H1 (cell line): Measurements from ENCODE around the gene PIP5K1C. TPM values are rescaled to one million over a fixed set of nuclear protein-coding genes. Genes with fewer than 3 reads are reported as not detected.

Experiments used
- CBX8 ChIP-seq: fragments of 300-800, 300-1000 bp; sonication (generic); IDR thresholded peaks from 2 replicates; pipeline ENCODE4 v1.7.1; 2016; ENCODE audit warnings: low read depth, low read length, borderline replicate concordance
- MAX ChIP-seq: IDR thresholded peaks from 2 replicates; pipeline ENCODE4 v1.6.1; 2012; ENCODE audit warnings: inconsistent platforms
- PHF8 ChIP-seq: fragments of 200-600 bp; sonication (generic); conservative IDR thresholded peaks from 2 replicates; pipeline ENCODE4 v1.7.1; 2012; ENCODE audit warnings: low read depth, mild to moderate bottlenecking, inconsistent platforms, low read length, moderate library complexity
- polyA plus RNA-seq, 7 experiments: library from polyadenylated mRNA; depleted of rRNA in 3 of 7; stranded (reverse) in 5 of 7; unstranded in 2 of 7; fragments of >200 nt in 5 of 7; fragments of 200-250 nt in 2 of 7; gene quantifications; 1 replicate in 5 of 7; 2 replicates in 1 of 7; 4 replicates in 1 of 7; pipeline versions ENCODE4 v1.2.1 to v1.2.3, GENCODE V29; 2011 to 2013; ENCODE audit warnings: missing spikeins in 2 of 7, mixed read lengths in 2 of 7
- total RNA-seq: library from RNA; stranded (reverse); fragmentation: NEBNext Ultra II Directional; extraction: Animal tissue kit (Norgen Biotek cat#: 25700); gene quantifications from 2 replicates; pipeline ENCODE4 v1.2.1, GENCODE V29; 2021

Gene PIP5K1C
- total and polyA plus RNA-seq, 2 of the 8 experiments (the other 6 are each of a cell fraction or from before 2014, with no cell fraction given), result 10.6 to 32.9 TPM

DNA sequence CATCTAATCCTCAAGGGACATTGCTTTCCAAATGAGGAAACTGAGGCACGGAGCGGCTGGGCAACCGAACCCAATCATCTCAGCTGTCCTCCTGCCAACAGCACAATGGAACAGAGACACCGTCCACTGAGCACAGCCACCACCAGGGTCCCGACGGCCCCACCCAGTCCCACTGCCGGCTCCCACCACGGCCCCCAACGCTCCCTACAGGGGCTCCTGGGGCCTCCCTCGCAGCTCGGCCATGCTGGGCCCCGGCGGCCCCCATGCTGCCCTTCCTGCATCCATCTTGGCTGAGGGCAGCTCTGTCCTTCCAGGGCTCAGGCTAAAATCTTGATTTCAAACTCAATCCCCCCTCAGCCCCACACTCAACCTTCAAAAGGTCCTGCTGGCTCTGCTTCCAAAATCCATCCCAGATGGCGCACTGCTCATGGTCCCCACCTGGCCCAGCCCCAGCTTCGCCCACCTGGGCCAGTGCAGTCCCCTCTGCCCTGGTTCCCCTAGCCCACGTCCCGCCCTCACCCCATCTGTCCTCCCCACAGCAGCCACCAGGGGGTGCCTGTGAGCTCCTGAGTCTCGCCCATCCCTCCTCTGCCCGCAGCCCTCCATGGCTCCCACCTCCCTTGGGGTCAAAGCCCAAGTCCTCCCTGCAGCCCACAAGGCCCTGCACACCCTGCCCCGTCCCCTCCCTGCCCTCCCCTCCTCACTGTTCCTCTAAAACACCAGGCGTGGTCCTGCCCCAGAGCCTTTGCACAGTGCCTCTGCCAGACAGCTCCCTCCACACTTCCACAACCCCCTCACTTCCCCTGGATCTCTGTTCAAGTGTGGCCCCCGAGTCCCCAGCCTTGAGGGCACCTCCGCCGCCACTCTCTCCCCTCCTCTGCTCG is 7.9 kb downstream of the PIP5K1C start (continued):
- 0 out of 2 replicates have a peak, but pooled peaks have one; percentile 22 for TF ChIP-seq MAX
- TF ChIP-seq CBX8, result no peak
- no peak for TF ChIP-seq PHF8
- TF ChIP-seq, all 59 proteins: peak for 5
